K562 (cell line): Measurements from ENCODE around the gene PON3. TPM values are rescaled to one million over a fixed set of nuclear protein-coding genes. Genes with fewer than 3 reads are reported as not detected.
A peak's percentile ranks its signal among the peaks of the same experiment; 100 is the strongest.

ENCODE experiments used
- BMI1 ChIP-seq: fragments of 150-350 bp; IDR thresholded peaks from 2 replicates; pipeline ENCODE4 v1.6.1; 2014; ENCODE audit warnings: low read length
- CBFB ChIP-seq: sonication (generic); formaldehyde crosslinking; IDR thresholded peaks from 2 replicates; pipeline ENCODE4 v1.4.0; 2020; ENCODE audit warnings: mild to moderate bottlenecking, missing genetic modification reagents
- CREB3L1 ChIP-seq: fragments of 450-650 bp; IDR thresholded peaks from 2 replicates; pipeline ENCODE4 v1.6.1; 2014; ENCODE audit warnings: low read depth, mild to moderate bottlenecking, moderate library complexity, borderline replicate concordance
- CXXC5 ChIP-seq: fragments of 250-450 bp; sonication (Bioruptor Pico); IDR thresholded peaks from 2 replicates; pipeline ENCODE4 v1.8.0; 2022; ENCODE audit warnings: inconsistent platforms, mild to moderate bottlenecking, moderate library complexity
- DNMT1 ChIP-seq: fragments of 450-650 bp; IDR thresholded peaks from 2 replicates; pipeline ENCODE4 v1.6.1; 2016; ENCODE audit warnings: antibody characterized with exemption, mild to moderate bottlenecking
- EHMT2 ChIP-seq: fragments of 450-650 bp; IDR thresholded peaks from 2 replicates; pipeline ENCODE4 v1.6.1; 2018; ENCODE audit warnings: antibody characterized with exemption
- FOSL1 ChIP-seq: fragments of 200-800 bp; sonication (Bioruptor generic); conservative IDR thresholded peaks from 2 replicates; pipeline ENCODE4 v1.6.1; 2016; ENCODE audit warnings: missing genetic modification characterization, missing compliant biosample characterization
- FOXJ3 ChIP-seq: sonication (generic); formaldehyde crosslinking; IDR thresholded peaks from 2 replicates; pipeline ENCODE4 v1.4.0; 2020; ENCODE audit warnings: mild to moderate bottlenecking, missing genetic modification reagents
- GTF2F1 ChIP-seq: IDR thresholded peaks from 2 replicates; pipeline ENCODE4 v1.6.1; 2011; ENCODE audit warnings: low read depth, low read length, improper control_type of control experiment
- HDAC3 ChIP-seq: fragments of 450-650 bp; IDR thresholded peaks from 2 replicates; pipeline ENCODE4 v1.6.1; 2018; ENCODE audit warnings: borderline replicate concordance, mild to moderate bottlenecking, moderate library complexity; ENCODE audit not compliant: partially characterized antibody
- JUND ChIP-seq, 2 experiments: IDR thresholded peaks; 2 replicates in 1 of 2; 3 replicates in 1 of 2; pipeline ENCODE4 v1.6.1; 2011; ENCODE audit warnings: borderline replicate concordance in 2 of 2, low read depth in 2 of 2, low read length in 2 of 2, improper control_type of control experiment in 1 of 2, missing biosample characterization in 1 of 2, missing genetic modification characterization in 1 of 2, missing genetic modification reagents in 1 of 2
- KLF6 ChIP-seq: fragments of 250-450 bp; sonication (Bioruptor Pico); IDR thresholded peaks from 2 replicates; pipeline ENCODE4 v1.4.0; 2020; ENCODE audit warnings: mild to moderate bottlenecking, moderate library complexity, borderline replicate concordance
- L3MBTL2 ChIP-seq: fragments of 450-650 bp; IDR thresholded peaks from 2 replicates; pipeline ENCODE4 v1.6.1; 2016; ENCODE audit warnings: mild to moderate bottlenecking, moderate library complexity
- MTA3 ChIP-seq: fragments of 450-650 bp; formaldehyde crosslinking; IDR thresholded peaks from 2 replicates; pipeline ENCODE4 v1.6.1; 2017; ENCODE audit warnings: mild to moderate bottlenecking, borderline replicate concordance
- NR2F6 ChIP-seq: fragments of 450-650 bp; formaldehyde crosslinking; IDR thresholded peaks from 2 replicates; pipeline ENCODE4 v1.4.0; 2020; ENCODE audit warnings: mild to moderate bottlenecking
- NRF1 ChIP-seq, 2 experiments: fragments of 450-650 bp; IDR thresholded peaks in 1 of 2; conservative IDR thresholded peaks in 1 of 2; 2 replicates each; pipeline ENCODE4 v1.6.1; 2014; ENCODE audit warnings: mild to moderate bottlenecking in 2 of 2
- PHB ChIP-seq: fragments of 250-450 bp; sonication (Bioruptor Pico); IDR thresholded peaks from 2 replicates; pipeline ENCODE4 v1.5.0; 2021
- PHTF2 ChIP-seq: fragments of 250-450 bp; sonication (Bioruptor Pico); IDR thresholded peaks from 2 replicates; pipeline ENCODE4 v1.5.0; 2021; ENCODE audit warnings: mild to moderate bottlenecking
- POLR2G ChIP-seq: fragments of 200-400 bp; formaldehyde crosslinking; IDR thresholded peaks from 2 replicates; pipeline ENCODE4 v1.6.1; 2017; ENCODE audit warnings: low read depth, mild to moderate bottlenecking, antibody characterized with exemption, low read length, moderate library complexity
- POLR3A ChIP-seq: IDR thresholded peaks from 2 replicates; pipeline ENCODE4 v1.6.1; 2011; ENCODE audit warnings: borderline replicate concordance, mild to moderate bottlenecking, moderate library complexity; ENCODE audit not compliant: insufficient read length, insufficient read depth; ENCODE audit errors: extremely low read depth
- SMARCE1 ChIP-seq: fragments of 450-650 bp; IDR thresholded peaks from 2 replicates; pipeline ENCODE4 v1.7.1; 2016; ENCODE audit warnings: mild to moderate bottlenecking
- XRCC5 ChIP-seq: fragments of 200-400 bp; formaldehyde crosslinking; IDR thresholded peaks from 2 replicates; pipeline ENCODE4 v1.6.1; 2017; ENCODE audit warnings: low read depth, mild to moderate bottlenecking, low read length
- ZNF316 ChIP-seq: fragments of 450-650 bp; IDR thresholded peaks from 2 replicates; pipeline ENCODE4 v1.6.1; 2016
- ZNF75A ChIP-seq: fragments of 450-650 bp; formaldehyde crosslinking; IDR thresholded peaks from 2 replicates; pipeline ENCODE4 v1.4.0; 2020; ENCODE audit warnings: mild to moderate bottlenecking
- ZSCAN29 ChIP-seq: fragments of 450-650 bp; IDR thresholded peaks from 2 replicates; pipeline ENCODE4 v1.6.1; 2017
- polyA plus RNA-seq, 8 experiments: library from polyadenylated mRNA; depleted of rRNA in 4 of 8; stranded (reverse) in 5 of 8; unstranded in 3 of 8; fragments of >200 nt; fragmentation: Nextera tagmentation in 2 of 8; fragmentation: Illumina TruSeq in 1 of 8; extraction: Ambion mirVana in 2 of 8; extraction: Trizol in 1 of 8; gene quantifications; 2 replicates each; pipeline versions ENCODE4 v1.2.1 to v1.2.3, GENCODE V29; 2011 to 2014; ENCODE audit warnings: inconsistent platforms in 1 of 8, missing spikeins in 1 of 8
- total RNA-seq, 7 experiments: library from RNA; depleted of rRNA in 6 of 7; stranded (reverse); fragments of >200 nt in 6 of 7; fragmentation: Illumina TruSeq in 2 of 7; extraction: Trizol in 2 of 7; gene quantifications; 2 replicates each; pipeline versions ENCODE4 v1.2.1 to v1.2.3, GENCODE V29; 2011 to 2021; ENCODE audit warnings: low replicate concordance in 1 of 7
- TF ChIP-seq, protein P1 (sequence below): fragments of 250-450 bp; sonication (Bioruptor Pico); IDR thresholded peaks from 2 replicates; pipeline ENCODE4 v1.5.0; 2021; ENCODE audit warnings: mild to moderate bottlenecking, moderate library complexity

The PON3 gene
- total and polyA plus RNA-seq, 9 of the 15 experiments (the other 6 are each of a cell fraction or from before 2014, with no cell fraction given): 0.15 to 0.38 (median 0.18) TPM; not detected in 6

DNA sequence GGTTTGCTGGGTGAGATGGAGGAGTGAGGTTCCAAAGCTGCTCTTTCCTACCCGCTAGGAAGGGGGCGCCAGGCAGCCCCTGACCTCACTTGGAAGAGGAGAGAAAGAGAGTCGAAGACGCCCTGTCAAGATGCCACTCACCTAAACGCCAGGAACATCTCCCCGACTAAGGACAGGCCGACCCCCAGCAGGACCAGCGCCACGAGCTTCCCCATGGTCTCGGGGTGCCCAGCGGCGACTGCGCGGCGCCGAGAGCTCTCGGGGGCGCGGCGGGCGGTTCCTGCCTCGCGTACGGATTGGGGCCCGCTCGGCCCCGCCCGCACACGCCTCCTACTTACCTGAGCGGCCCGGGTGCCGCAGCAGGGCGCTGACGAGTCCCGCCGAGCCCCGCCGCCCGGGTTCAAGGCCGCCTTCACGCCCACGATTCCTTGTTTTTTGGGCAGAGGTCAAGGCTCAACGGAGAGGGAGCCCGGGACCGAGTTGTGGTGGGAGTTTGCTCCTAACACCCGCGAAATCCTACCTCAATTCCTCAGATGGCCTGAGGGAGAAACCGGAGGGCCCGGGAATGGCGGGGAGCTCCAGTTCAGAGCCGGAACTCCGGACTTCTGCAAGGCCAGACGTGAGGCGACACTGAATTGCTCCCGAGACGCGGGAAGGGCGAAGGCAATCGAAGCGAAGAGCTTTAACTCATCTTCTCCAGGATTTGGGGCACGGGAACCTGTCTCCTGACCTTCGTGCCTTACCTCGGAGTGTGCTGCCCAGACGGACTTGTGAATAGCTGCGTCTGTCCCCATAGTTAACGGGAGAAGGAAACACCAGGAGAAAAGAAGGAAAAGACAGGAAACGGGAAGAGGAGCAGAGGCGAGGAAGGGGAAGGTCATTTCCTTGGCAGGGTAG is at the start of gene PON3 (continued):
- TF ChIP-seq, protein P1, sequence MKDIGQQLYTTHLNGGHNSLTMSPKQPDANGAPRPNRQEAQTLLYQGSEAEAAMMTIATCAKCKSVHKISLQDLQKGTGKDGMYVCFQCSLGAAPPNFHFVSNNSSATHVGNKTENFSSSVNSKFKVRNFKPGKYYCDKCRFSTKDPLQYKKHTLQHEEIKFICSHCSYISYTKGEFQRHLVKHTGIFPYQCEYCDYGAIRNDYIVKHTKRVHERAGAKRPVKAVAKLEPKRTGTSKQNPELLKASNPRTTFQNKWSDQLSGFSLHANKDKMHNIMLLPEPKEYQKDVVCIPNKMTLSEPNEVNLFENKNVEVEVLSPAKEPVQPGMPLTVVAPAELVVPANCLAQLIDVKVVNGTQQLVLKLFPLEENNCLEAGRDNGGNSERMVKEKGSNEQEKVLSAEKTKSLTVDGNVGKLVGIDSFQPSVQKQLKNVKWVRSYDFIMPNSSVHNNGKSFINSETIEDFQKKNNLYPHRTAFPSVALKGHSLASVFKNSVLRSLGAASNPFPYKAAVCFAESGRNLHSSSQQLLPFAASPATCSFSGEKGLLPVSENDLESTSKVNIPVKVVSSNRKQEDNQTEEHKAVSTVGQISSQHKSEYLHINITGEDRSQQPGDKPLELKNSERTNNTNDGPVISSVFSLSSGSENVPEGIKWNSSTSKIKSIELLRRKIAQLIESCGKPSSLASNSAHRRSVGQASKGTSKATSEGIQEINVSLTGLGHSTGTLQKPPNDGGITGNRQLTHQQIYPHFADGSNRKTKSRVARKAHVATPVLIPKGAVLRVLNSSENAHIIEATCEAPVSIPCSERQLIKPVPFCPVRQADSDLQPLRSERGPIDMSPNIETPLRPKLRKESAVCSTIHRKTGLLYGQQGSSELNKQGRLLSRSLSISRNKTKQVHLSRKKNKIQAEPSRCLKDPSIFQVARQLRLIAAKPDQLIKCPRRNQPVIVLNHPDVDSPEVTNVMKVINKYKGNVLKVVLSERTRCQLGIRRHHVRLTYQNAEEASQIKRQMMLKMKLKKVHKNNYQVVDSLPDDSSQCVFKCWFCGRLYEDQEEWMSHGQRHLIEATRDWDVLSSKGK (CRISPR knock-in tag): no peak
- TF ChIP-seq KLF6 (CRISPR knock-in tag): no peak
- no peak for TF ChIP-seq BMI1
- TF ChIP-seq GTF2F1: no peak
- TF ChIP-seq L3MBTL2: peak; percentile 69
- no peak for TF ChIP-seq ZSCAN29
- no peak for TF ChIP-seq SMARCE1
- TF ChIP-seq CREB3L1: no peak
- no peak for TF ChIP-seq HDAC3
- no peak for TF ChIP-seq PHTF2
- TF ChIP-seq CXXC5 (CRISPR knock-in tag): peak; percentile 25; the same call in 1 of the 2 replicates
- peak; percentile 13; the same call in 1 of the 2 replicates for TF ChIP-seq JUND (IDR thresholded peaks at IDR 0.05; ENCODE audit: borderline replicate concordance, low read depth, low read length)
- TF ChIP-seq JUND (tag; IDR thresholded peaks at IDR 0.05; ENCODE audit: borderline replicate concordance, low read depth, low read length): no peak
- no peak for TF ChIP-seq CBFB (CRISPR knock-in tag)
- peak; percentile 25; the same call in 1 of the 2 replicates for TF ChIP-seq MTA3
- TF ChIP-seq NR2F6: no peak
- TF ChIP-seq NRF1 (conservative IDR thresholded peaks at IDR 0.05 in 1 of 2, IDR thresholded peaks at IDR 0.05 in 1 of 2): peak; percentile 50 to 55; a peak in 3 of 4 replicates
- no peak for TF ChIP-seq FOXJ3
- no peak for TF ChIP-seq POLR3A
- TF ChIP-seq ZNF316: no peak
- TF ChIP-seq EHMT2: no peak
- no peak for TF ChIP-seq FOSL1 (tag)
- TF ChIP-seq XRCC5: no peak
- no peak for TF ChIP-seq DNMT1
- TF ChIP-seq ZNF75A: no peak
- 0 out of 2 replicates have a peak, but pooled peaks have one; percentile 17 for TF ChIP-seq POLR2G
- no peak for TF ChIP-seq PHB (CRISPR knock-in tag)
